Ascending aorta (tissue), 2 donors: ENCODE results near the gene TSPEAR. TPM values are rescaled to one million over a fixed set of nuclear protein-coding genes. Genes with fewer than 3 reads are reported as not detected.

Source experiments
- DNase-seq, 2 donors: peaks; one replicate each; pipeline ENCODE4 v3.0.0-alpha.2; 2019; ENCODE audit warnings: low spot score in 2 of 2
- H3K27ac ChIP-seq, 2 donors: fragments of 200-600 bp; sonication (generic); one replicate each; pipeline ENCODE4 v1.5.1; 2016 to 2017; ENCODE audit warnings: mild to moderate bottlenecking in 1 of 2
- H3K27me3 ChIP-seq: fragments of 200-600 bp; sonication (generic); one replicate; pipeline ENCODE4 v1.5.1; 2017
- H3K36me3 ChIP-seq, 2 donors: fragments of 200-600 bp; sonication (generic); one replicate each; pipeline ENCODE4 v1.5.1; 2016
- H3K4me1 ChIP-seq, 2 donors: fragments of 200-600 bp; sonication (generic); one replicate each; pipeline ENCODE4 v1.5.1; 2016 to 2017; ENCODE audit warnings: mild to moderate bottlenecking in 1 of 2
- H3K4me3 ChIP-seq, 2 donors: fragments of 200-600 bp; sonication (generic); one replicate each; pipeline ENCODE4 v1.5.1; 2016 to 2017; ENCODE audit warnings: mild to moderate bottlenecking in 1 of 2
- H3K9me3 ChIP-seq, 2 donors: fragments of 200-600 bp; sonication (generic); one replicate each; pipeline ENCODE4 v1.5.1; 2016
- CTCF ChIP-seq, 3 experiments: fragments of 200-600 bp in 2 of 3; fragments of 450-650 bp in 1 of 3; sonication (generic) in 2 of 3; IDR thresholded peaks; one replicate each; pipeline ENCODE4 v1.5.1; 2016 to 2019; ENCODE audit warnings: antibody characterized with exemption in 3 of 3, mild to moderate bottlenecking in 1 of 3, moderate library complexity in 1 of 3
- intact Hi-C: fragments of 100-400 bp; cut with DNase I; formaldehyde crosslinking; loops from one replicate; pipeline ENCODE4 v1.15.1; 2023
- total RNA-seq: library from RNA; depleted of rRNA; stranded (reverse); fragments of >200 nt; gene quantifications from one replicate; pipeline ENCODE4 v1.1.0, GENCODE V29; 2016

Gene TSPEAR
- total RNA-seq, 1 donor from 2014 or later, result not detected

DNA sequence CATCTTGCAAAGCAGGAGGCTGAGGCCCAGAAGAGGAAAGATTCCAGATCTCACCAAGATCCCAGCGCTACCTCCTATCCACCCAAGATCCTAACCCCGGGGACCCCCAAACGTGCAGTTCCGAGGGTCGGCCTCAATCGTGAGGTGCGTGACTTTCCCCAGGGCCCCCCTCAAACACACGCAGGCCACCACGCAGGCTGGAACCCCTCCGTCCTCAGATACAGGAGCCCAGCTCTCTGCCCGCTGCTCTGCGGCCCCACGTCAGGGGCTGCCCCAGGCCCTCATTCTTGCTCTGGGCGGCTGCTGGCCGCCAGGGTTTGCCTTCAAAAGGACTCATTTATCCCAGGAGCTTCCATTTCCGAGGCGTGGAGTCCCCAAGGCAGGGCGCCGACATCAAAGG is 211.3 kb downstream of the TSPEAR start:
- Histone ChIP-seq H3K27ac (no peak overlapping the region), H3K9me3 (no peaks in the 10 kb centered on the region), H3K4me3 (no peak overlapping the region), H3K36me3 (no peaks in the 10 kb centered on the region), H3K4me1 (no peaks in the 10 kb centered on the region), H3K27me3 (no peaks in the 10 kb centered on the region)
- TF ChIP-seq CTCF (IDR thresholded peaks at IDR 0.05), result no peak
- no peak for DNase-seq
- intact Hi-C loops, result no loop called here

- Histone ChIP-seq H3K9me3 (no peaks in the 10 kb centered on the region), H3K4me1 (no peaks in the 10 kb centered on the region), H3K27ac (no peak overlapping the region), H3K27me3 (no peaks in the 10 kb centered on the region), H3K36me3 (no peaks in the 10 kb centered on the region), H3K4me3 (no peak overlapping the region)
- intact Hi-C loops, result no loop called here
- TF ChIP-seq CTCF (IDR thresholded peaks at IDR 0.05), result no peak
- no peak for DNase-seq
These were observed 211.7 kb downstream of the TSPEAR start for GRCh38 chr21:44499631-44500030.

DNA sequence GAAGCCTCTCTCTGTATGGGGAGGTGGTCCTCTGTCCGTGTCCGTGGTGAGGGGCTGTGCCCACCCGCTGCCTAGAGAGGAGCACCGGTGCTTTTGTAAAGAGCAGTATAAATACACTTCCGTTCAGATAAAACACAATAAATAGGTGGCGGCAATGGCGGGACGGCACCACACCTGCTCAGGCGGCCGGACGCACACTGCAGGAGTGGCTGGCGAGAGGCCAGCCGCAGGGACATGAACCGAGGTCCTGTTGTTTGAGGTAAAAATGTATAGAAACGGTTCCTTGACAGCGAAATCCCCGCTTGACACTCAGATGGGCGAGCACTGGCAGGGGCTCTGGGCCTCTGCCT is 212.2 kb downstream of the TSPEAR start:
- H3K9me3 ChIP-seq, result no peaks in the 10 kb centered on the region
- no peaks in the 10 kb centered on the region for H3K36me3 ChIP-seq
- TF ChIP-seq CTCF (IDR thresholded peaks at IDR 0.05), result no peak
- H3K4me1 ChIP-seq, result no peaks in the 10 kb centered on the region
- intact Hi-C loops, result no loop called here
- no peak overlapping the region for H3K27ac ChIP-seq
- no peak for DNase-seq
- no peaks in the 10 kb centered on the region for H3K27me3 ChIP-seq
- H3K4me3 ChIP-seq, result no peak overlapping the region

DNA sequence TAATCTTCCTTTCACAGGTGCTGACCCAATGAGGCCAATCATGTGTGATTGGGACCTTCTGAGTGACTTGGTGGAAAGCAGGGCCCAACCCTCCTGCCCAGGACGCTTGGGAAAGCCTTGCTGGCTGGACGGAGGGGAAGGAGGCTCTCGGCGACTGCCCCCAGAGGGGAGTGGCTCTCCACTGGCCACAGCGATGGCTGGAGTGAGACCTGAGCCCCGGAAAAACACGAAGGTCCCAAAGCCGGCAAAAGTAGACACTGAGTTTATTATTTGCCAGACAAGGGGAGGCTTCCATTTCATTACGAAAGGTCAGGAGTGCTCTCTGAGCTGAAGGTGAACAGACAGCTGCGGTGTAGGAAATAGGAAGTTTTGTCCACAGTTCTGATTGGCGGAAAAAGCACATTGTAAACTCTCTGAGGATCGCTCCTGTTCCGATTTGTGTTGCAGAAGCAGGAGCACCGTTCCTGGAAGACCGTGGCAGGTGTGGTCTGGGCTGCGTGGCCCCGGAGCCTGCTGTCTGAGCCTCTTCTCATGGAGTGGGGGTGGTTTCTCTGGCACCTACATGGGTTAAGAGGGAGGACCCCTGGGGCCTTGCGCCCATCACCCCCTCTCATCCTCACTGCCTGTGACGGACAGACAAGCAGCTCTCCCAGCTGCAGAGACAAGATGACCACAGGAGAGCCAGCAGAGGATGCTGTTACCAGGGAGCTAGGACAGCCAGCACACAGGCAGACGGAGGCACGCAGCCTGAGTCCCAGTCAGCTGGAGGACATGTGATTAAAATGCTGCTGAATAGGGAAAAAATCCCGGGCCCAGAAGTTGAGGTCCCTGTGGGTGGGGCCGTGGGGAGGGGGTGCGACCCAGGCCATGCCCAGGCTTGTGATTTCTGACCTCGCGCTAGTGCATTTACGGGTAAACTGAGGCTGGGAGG is 212.8 kb downstream of the TSPEAR start:
- no peaks in the 10 kb centered on the region for H3K27me3 ChIP-seq
- H3K4me1 ChIP-seq, result no peaks in the 10 kb centered on the region
- intact Hi-C loops, result no loop called here
- no peak overlapping the region for H3K4me3 ChIP-seq
- no peak for TF ChIP-seq CTCF (IDR thresholded peaks at IDR 0.05)
- H3K36me3 ChIP-seq, result no peaks in the 10 kb centered on the region
- no peak overlapping the region for H3K27ac ChIP-seq
- DNase-seq, result no peak
- peaks cover 2 to 5% of the 10 kb centered on the region in 2 donors for H3K9me3 ChIP-seq

- no peaks in the 10 kb centered on the region for H3K4me1 ChIP-seq
- no peak for DNase-seq
- TF ChIP-seq CTCF (IDR thresholded peaks at IDR 0.05), result no peak
- H3K36me3 ChIP-seq, result no peaks in the 10 kb centered on the region
- H3K9me3 ChIP-seq, result peaks cover 10 to 13% of the 10 kb centered on the region in 2 donors
- H3K27ac ChIP-seq, result peak overlapping the region in 1 of 2 donors; percentile 28
- no peaks in the 10 kb centered on the region for H3K27me3 ChIP-seq
- intact Hi-C loops, result no loop called here
- H3K4me3 ChIP-seq, result no peak overlapping the region
These were observed 213.7 kb downstream of the TSPEAR start for GRCh38 chr21:44497703-44498126.
